Transverse colon (tissue), 4 donors: ENCODE results near the gene TNS4. TPM values are rescaled to one million over a fixed set of nuclear protein-coding genes. Genes with fewer than 3 reads are reported as not detected.

Source experiments
- DNase-seq: peaks from one replicate; pipeline ENCODE4 v3.0.0-alpha.2; 2019
- H3K27ac ChIP-seq, 4 donors: fragments of 200-600 bp; sonication (generic); 2 replicates each; pipeline ENCODE4 v1.5.1; 2016 to 2018; ENCODE audit warnings: inconsistent platforms in 4 of 4
- H3K27me3 ChIP-seq: fragments of 200-600 bp; sonication (generic); 2 replicates; pipeline ENCODE4 v1.5.1; 2017; ENCODE audit warnings: inconsistent platforms
- H3K36me3 ChIP-seq, 4 donors: fragments of 200-600 bp; sonication (generic); 2 replicates each; pipeline ENCODE4 v1.5.1; 2017 to 2019; ENCODE audit warnings: inconsistent platforms in 4 of 4
- H3K4me1 ChIP-seq, 4 donors: fragments of 200-600 bp; sonication (generic); 2 replicates each; pipeline ENCODE4 v1.5.1; 2017 to 2020; ENCODE audit warnings: inconsistent platforms in 4 of 4
- H3K4me3 ChIP-seq, 4 donors: fragments of 200-600 bp; sonication (generic); 1 replicate in 1 of 4; 2 replicates in 3 of 4; pipeline versions ENCODE4 v1.5.1 to v1.6.1; 2017 to 2019; ENCODE audit warnings: inconsistent platforms in 4 of 4
- H3K9me3 ChIP-seq, 2 donors: fragments of 200-600 bp; sonication (generic); 2 replicates each; pipeline ENCODE4 v1.5.1; 2017 to 2019; ENCODE audit warnings: inconsistent platforms in 2 of 2
- EP300 ChIP-seq: sonication (generic); formaldehyde crosslinking; IDR thresholded peaks from one replicate; pipeline ENCODE4 v1.6.1; 2017; ENCODE audit warnings: antibody characterized with exemption, low read depth
- POLR2A ChIP-seq: fragments of 450-650 bp; IDR thresholded peaks from one replicate; pipeline ENCODE4 v1.6.1; 2016; ENCODE audit warnings: antibody characterized with exemption, mild to moderate bottlenecking, moderate library complexity
- POLR2AphosphoS5 ChIP-seq, 3 donors: sonication (generic); formaldehyde crosslinking; IDR thresholded peaks; one replicate each; pipeline ENCODE4 v1.6.1; 2016; ENCODE audit warnings: antibody characterized with exemption in 3 of 3
- WGBS, 2 donors: methylation state at CpG; one replicate each; pipeline ENCODE4 v1.1.5; 2018; ENCODE audit warnings: low coverage in 1 of 2; 5-methylcytosine and 5-hydroxymethylcytosine counted together
- in situ Hi-C, 4 donors: fragments of 200-750 bp; cut with MboI; loops; one replicate each; pipeline versions ENCODE4 v1.15.0 to v1.15.1; 2017; ENCODE audit warnings: low sequenced_read_pairs in 3 of 4, low pct_ligation_motif_present in 1 of 4, low pct_unique_long_range_greater_than_20kb in 1 of 4
- intact Hi-C: fragments of 100-400 bp; cut with DNase I; formaldehyde crosslinking; loops from one replicate; pipeline ENCODE4 v1.15.1; 2023; ENCODE audit warnings: low total_unique reads
- total RNA-seq, 4 donors: library from RNA; depleted of rRNA; stranded (reverse); fragments of >200 nt; gene quantifications; one replicate each; pipeline ENCODE4 v1.1.0, GENCODE V29; 2016
- TF ChIP-seq, protein P1 (sequence below), 5 experiments: fragments of 200-600 bp in 3 of 5; fragments of 450-650 bp in 2 of 5; sonication (generic) in 3 of 5; IDR thresholded peaks; 1 replicate in 2 of 5; 2 replicates in 3 of 5; pipeline ENCODE4 v1.5.1; 2016 to 2017; ENCODE audit warnings: antibody characterized with exemption in 5 of 5, inconsistent platforms in 3 of 5, mild to moderate bottlenecking in 2 of 5, moderate library complexity in 1 of 5

The TNS4 gene, protein sequence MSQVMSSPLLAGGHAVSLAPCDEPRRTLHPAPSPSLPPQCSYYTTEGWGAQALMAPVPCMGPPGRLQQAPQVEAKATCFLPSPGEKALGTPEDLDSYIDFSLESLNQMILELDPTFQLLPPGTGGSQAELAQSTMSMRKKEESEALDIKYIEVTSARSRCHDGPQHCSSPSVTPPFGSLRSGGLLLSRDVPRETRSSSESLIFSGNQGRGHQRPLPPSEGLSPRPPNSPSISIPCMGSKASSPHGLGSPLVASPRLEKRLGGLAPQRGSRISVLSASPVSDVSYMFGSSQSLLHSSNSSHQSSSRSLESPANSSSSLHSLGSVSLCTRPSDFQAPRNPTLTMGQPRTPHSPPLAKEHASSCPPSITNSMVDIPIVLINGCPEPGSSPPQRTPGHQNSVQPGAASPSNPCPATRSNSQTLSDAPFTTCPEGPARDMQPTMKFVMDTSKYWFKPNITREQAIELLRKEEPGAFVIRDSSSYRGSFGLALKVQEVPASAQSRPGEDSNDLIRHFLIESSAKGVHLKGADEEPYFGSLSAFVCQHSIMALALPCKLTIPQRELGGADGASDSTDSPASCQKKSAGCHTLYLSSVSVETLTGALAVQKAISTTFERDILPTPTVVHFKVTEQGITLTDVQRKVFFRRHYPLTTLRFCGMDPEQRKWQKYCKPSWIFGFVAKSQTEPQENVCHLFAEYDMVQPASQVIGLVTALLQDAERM
- 1 to 10 TPM in 3 of 4 donors, not detected in 1; 1.2 to 4.2 (median 2.5) TPM for total RNA-seq

DNA sequence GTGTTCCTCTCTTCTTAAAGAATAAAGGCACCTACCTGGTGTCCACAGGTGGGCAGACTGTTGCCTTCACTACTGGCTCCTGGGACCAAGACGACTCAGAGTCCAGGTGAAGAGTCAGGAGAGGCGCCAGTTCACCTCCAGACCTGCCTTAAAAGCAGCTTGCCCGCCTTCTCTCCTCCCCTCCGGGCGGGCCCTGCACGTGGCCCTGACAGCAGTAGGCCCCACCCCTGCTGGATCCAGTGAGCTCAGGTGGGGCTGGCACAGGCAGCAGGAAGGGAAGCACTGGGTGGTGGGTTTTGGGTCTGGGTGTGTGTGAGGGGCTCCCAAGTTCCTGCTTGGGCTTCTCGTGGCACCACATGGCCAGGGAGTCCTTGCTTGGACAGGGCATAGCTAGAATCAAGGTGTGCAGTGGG lies at the start of gene TNS4:
Gene TNS4, minus strand, starts transcription at position 125 of the 413 bp plus-strand sequence. CDS start 5,198 bp downstream, outside the sequence.
- Histone ChIP-seq H3K36me3 (no peaks in the 10 kb centered on the region), H3K9me3 (no peaks in the 10 kb centered on the region), H3K4me1 (peaks cover 17 to 46% (median 40%) of the 10 kb centered on the region in 4 donors), H3K27me3 (no peaks in the 10 kb centered on the region), H3K27ac (peak within 1 kb of the TSS in 3 of 4 donors; percentile 79 to 86 (median 82)), H3K4me3 (no peak within 1 kb of the TSS)
- WGBS, 2 donors = 50 to 60% methylated on average over 1 to 7 of the region's 7 CpGs
- in situ Hi-C loops = no loop called here
- peak; percentile 86 for DNase-seq
- intact Hi-C loops = no loop called here
- TF ChIP-seq, protein P1, sequence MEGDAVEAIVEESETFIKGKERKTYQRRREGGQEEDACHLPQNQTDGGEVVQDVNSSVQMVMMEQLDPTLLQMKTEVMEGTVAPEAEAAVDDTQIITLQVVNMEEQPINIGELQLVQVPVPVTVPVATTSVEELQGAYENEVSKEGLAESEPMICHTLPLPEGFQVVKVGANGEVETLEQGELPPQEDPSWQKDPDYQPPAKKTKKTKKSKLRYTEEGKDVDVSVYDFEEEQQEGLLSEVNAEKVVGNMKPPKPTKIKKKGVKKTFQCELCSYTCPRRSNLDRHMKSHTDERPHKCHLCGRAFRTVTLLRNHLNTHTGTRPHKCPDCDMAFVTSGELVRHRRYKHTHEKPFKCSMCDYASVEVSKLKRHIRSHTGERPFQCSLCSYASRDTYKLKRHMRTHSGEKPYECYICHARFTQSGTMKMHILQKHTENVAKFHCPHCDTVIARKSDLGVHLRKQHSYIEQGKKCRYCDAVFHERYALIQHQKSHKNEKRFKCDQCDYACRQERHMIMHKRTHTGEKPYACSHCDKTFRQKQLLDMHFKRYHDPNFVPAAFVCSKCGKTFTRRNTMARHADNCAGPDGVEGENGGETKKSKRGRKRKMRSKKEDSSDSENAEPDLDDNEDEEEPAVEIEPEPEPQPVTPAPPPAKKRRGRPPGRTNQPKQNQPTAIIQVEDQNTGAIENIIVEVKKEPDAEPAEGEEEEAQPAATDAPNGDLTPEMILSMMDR (IDR thresholded peaks at IDR 0.05) = no peak
- peak; percentile 60 to 67 (median 65) for TF ChIP-seq POLR2AphosphoS5 (IDR thresholded peaks at IDR 0.05)
- no peak for TF ChIP-seq EP300
- TF ChIP-seq POLR2A = peak; percentile 60

DNA sequence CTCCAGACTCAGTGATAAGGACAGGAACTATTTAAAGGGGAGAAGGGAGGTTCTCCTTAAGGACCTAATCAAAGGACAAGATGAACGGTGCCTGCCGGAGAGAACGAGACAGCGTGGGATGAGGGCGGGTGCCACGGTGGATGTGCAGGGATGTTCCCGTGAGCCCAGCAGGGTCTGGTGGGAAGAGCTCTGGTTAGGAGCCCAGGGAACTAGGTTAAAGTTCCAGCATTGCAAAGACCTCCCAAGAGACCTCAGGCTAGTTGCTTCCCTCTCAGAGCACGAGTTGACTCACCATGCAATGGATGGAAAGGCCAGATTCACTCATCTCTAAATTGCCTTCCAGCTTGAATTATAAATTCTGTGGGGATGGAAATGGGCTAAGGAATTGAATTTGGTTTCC lies 49.2 kb upstream of the TNS4 start:
- H3K4me3 ChIP-seq = no peak overlapping the region
- in situ Hi-C loops (no loop called here), intact Hi-C loops (no loop called here)
- peaks cover 32 to 65% (median 41%) of the 10 kb centered on the region in 4 donors for H3K4me1 ChIP-seq
- DNase-seq = peak; percentile 21
- WGBS, 2 donors = 81% methylated on average over 8 of the region's 8 CpGs; no CpG with 5 or more reads in 1 of the 2 donors
- H3K27ac ChIP-seq = peak overlapping the region; percentile 79 to 87 (median 84)
- H3K9me3 ChIP-seq = no peaks in the 10 kb centered on the region
- H3K36me3 ChIP-seq = no peaks in the 10 kb centered on the region
- TF ChIP-seq POLR2AphosphoS5 (IDR thresholded peaks at IDR 0.05) = peak; percentile 20 to 30 (median 20)
- no peak for TF ChIP-seq POLR2A
- no peaks in the 10 kb centered on the region for H3K27me3 ChIP-seq

DNA sequence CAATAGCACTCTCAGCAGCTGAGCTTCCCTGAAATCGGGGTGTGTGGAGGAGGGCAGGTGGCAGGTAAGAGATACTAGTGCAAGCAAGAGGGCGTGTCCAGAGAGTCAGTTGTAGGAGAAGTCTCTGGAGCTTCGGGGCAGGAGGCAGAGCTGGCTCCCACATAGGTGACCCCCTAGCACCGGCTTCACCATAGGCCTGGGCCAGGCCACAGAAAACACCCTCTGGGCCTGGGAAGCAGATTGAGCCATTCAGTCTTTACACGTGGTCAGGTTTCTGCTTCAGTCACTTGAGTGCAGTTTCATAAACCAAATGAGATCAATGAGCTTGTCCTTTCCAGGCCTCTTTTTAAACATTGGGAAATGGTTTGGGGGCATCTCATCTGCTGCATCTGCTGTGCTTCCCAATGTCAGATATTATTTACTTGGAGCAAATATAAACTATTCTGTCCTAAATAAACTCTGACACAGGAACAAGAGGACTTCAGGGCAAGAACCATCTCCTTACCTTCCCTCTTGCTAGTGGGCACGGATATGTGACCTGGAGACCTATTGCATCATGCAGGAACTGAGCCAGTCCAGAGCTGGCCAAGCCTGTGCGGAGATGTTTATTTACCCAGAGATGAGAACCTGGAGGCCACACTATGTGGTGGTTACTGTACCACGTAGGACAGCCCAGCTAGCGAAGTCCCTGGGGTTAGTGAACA lies 47.7 kb upstream of the TNS4 start:
- H3K4me1 ChIP-seq = peaks cover 27 to 59% (median 35%) of the 10 kb centered on the region in 4 donors
- TF ChIP-seq, protein P1 (IDR thresholded peaks at IDR 0.05) = no peak
- TF ChIP-seq POLR2A (no peak), POLR2AphosphoS5 (IDR thresholded peaks at IDR 0.05) (peak in 2 of 3 donors; percentile 67 to 72)
- WGBS, 2 donors = 47% methylated on average over 9 of the region's 9 CpGs; no CpG with 5 or more reads in 1 of the 2 donors
- intact Hi-C loops (no loop called here), in situ Hi-C loops (loop anchor here in 2 of 4 donors (25.0 kb wide), 1 partner anchor 112 kb away; the partner anchor contains the start of gene IGFBP4 (in 2 of the 2))
- no peaks in the 10 kb centered on the region for H3K9me3 ChIP-seq
- no peaks in the 10 kb centered on the region for H3K36me3 ChIP-seq
- H3K4me3 ChIP-seq = no peak overlapping the region
- H3K27me3 ChIP-seq = no peaks in the 10 kb centered on the region
- H3K27ac ChIP-seq = peak overlapping the region; percentile 79 to 87 (median 84)
- peak; percentile 40 for DNase-seq

DNA sequence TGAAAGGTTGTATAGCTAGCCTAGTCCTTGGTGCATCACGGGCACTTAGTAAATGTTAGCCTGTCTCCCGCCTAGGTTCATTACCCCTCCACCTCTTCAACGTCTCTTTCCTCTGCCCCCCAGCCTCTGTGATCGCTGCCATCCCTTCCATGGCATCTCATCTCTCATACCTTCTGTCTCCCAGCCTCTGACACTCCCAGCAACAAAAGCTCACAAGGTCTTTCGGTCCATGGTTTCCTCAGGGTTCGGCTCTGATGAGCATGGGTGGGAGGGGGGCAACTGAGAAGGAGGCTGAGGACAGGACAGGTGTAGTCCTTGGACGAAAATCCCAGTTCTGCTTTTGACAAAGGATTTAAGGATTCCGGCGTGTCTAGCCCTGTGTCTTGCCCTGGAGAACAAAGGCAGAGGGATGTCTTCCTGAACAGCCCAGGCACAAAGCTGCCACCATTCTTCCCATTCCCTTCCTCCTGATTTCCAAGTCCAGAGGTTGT lies 47.1 kb upstream of the TNS4 start:
- TF ChIP-seq, protein P1 (IDR thresholded peaks at IDR 0.05) = no peak
- 83 to 84% methylated on average over 7 to 9 of the region's 9 CpGs for WGBS, 2 donors
- Histone ChIP-seq H3K36me3 (no peaks in the 10 kb centered on the region), H3K4me3 (no peak overlapping the region), H3K27me3 (no peaks in the 10 kb centered on the region), H3K27ac (peak overlapping the region; percentile 79 to 87 (median 84)), H3K9me3 (no peaks in the 10 kb centered on the region), H3K4me1 (peaks cover 25 to 58% (median 31%) of the 10 kb centered on the region in 4 donors)
- intact Hi-C loops (no loop called here), in situ Hi-C loops (loop anchor here in 2 of 4 donors (25.0 kb wide), 1 partner anchor 111 kb away; the partner anchor contains the start of gene IGFBP4 (in 2 of the 2))
- DNase-seq = no peak
